GM12892 (cell line): ENCODE measurements around the gene EPS15.

Source experiments
- DNase-seq: peaks from one replicate; pipeline ENCODE4 v3.0.0; 2011; ENCODE audit not compliant: insufficient read length
- FAIRE-seq: peaks from 2 replicates; lab custom pipeline; 2011; peaks lifted over from hg19 to GRCh38; lab: Jason Lieb, UNC
- POLR2A ChIP-seq: IDR thresholded peaks from 2 replicates; pipeline ENCODE4 v1.6.1; 2011; ENCODE audit warnings: low read depth, low read length, control low read depth
- POLR2AphosphoS5 ChIP-seq: IDR thresholded peaks from 2 replicates; pipeline ENCODE4 v1.6.1; 2011; ENCODE audit warnings: low read depth, low read length, control low read depth
- TAF1 ChIP-seq: IDR thresholded peaks from 2 replicates; pipeline ENCODE4 v1.6.1; 2011; ENCODE audit warnings: low read depth, mild to moderate bottlenecking, control low read depth, low read length, borderline replicate concordance

The EPS15 gene

GRCh38 chr1:51346086-51346942, 172.8 kb downstream of the EPS15 start:
- no peak for TF ChIP-seq POLR2AphosphoS5
- DNase-seq (no peak), FAIRE-seq (peak; percentile 58)

GRCh38 chr1:51345300-51345687, 173.8 kb downstream of the EPS15 start:
- TF ChIP-seq POLR2AphosphoS5 (no peak), TAF1 (no peak), POLR2A (no peak)
- DNase-seq (no peak), FAIRE-seq (peak; percentile 24)

DNA sequence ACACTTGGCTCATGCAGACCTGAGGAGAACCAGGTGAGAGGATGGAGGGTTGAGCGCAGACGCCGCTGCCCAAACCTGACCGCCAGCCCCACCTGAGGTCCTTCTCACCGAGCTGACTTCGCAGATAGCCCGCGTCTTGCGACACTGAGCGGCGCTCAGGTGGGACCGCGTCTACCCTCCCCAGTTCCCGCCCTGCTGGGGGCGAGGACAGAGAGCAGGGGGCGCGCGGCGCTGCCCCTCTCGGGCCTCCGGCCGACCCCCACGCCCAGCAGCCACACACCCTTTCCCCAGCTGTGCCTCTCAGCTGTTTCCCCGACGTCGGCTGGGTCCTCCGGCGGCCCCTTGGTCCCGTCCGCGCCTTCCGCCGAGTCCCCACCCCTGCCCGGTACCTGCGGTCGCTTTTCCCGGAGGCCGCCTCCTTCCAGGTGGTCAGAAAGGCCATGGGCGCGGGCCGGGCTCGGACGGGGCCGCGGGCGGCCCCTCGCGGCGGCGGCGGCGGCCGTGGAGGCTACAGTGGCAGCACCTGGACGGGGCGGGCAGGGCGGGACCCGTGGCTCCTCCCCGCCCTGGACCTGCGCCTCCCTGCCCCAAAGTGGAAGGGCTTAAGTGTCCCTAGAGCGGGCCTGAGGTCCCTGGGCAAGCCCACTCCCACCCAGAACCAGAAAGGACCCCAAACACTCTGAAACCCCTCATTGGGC, 174.3 kb downstream of the EPS15 start:
- DNase-seq (no peak), FAIRE-seq (no peak)
- TF ChIP-seq POLR2A: no peak
- TF ChIP-seq POLR2AphosphoS5: no peak
- no peak for TF ChIP-seq TAF1

DNA sequence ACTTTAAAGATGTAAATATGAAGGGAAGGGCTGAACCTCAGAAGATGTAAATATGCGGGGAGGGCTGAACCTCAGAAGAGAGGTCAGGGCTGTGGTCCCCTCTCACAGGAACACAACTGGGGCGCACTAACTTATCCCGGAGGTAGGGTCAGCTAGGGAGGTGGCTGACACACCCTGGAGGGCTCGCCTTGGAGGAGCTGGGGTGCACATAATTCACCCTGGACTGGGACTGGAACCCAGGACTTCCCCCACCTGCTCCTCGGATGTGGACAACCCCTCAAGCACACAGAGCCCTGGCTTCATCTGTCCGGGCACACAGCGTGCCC, 174.8 kb downstream of the EPS15 start:
- FAIRE-seq: no peak
- DNase-seq: no peak
- no peak for TF ChIP-seq POLR2AphosphoS5
- TF ChIP-seq POLR2A: no peak
- no peak for TF ChIP-seq TAF1

GRCh38 chr1:51343624-51344023, 175.4 kb downstream of the EPS15 start:
- no peak for DNase-seq
- no peak for FAIRE-seq
- TF ChIP-seq POLR2A (no peak), TAF1 (no peak), POLR2AphosphoS5 (no peak)

GRCh38 chr1:51342591-51343206, 176.4 kb downstream of the EPS15 start:
- DNase-seq (no peak), FAIRE-seq (peak; percentile 54)
- TF ChIP-seq POLR2AphosphoS5 (no peak), POLR2A (no peak), TAF1 (no peak)

GRCh38 chr1:51341876-51342496, 177.1 kb downstream of the EPS15 start:
- FAIRE-seq (peak; percentile 91), DNase-seq (peak; percentile 54)
- TF ChIP-seq POLR2AphosphoS5 (no peak), POLR2A (no peak), TAF1 (no peak)

DNA sequence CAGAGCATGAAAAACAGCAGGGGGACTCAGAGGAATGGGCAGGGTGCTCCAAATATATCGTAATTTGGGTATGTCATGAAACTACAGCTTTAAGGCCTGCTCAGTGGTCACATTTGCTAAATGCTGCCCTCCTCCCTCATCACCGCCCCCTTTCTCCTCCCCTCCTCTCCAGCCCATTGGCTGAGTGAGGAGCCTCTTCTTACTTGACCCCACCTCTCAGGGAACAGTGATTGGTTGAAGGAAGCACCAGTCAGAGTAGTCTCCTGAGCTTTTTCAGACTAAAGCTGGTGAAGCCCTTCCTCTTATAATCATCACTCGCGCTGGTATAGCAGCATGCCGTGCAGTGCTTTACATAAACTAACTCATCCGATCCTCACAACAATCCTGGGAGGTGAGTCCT, 178.7 kb downstream of the EPS15 start:
- DNase-seq (no peak), FAIRE-seq (peak; percentile 58)
- TF ChIP-seq POLR2AphosphoS5: no peak
- TF ChIP-seq POLR2A: no peak
- no peak for TF ChIP-seq TAF1

GRCh38 chr1:51336711-51337110, 182.4 kb downstream of the EPS15 start:
- peak; percentile 63 for FAIRE-seq
- TF ChIP-seq POLR2A (no peak), TAF1 (no peak), POLR2AphosphoS5 (no peak)
- DNase-seq: no peak

DNA sequence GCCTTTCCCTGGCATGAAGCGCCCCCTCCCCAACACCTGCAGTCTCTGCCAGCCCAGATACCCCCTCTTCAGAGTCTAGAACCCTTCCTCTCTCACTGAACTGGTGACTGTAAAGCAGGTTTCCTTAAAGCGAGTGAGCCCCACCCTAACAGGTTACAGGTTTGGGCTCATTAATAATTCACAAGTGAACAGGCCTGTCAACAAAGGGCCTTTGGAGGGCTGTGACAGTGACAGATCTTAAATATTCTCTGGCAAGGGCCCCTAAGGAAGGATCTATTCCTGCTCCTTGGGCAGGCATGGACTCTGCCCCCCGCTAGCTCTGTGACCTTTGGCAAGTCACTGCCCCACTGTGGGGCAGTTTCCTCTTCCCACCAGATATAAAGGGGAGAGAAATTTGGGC, 183.1 kb downstream of the EPS15 start:
- DNase-seq: no peak
- no peak for TF ChIP-seq POLR2A
- no peak for TF ChIP-seq TAF1
- no peak for TF ChIP-seq POLR2AphosphoS5
- FAIRE-seq: no peak
